ENCODE measurements around the gene BBS4. TPM values are rescaled to one million over a fixed set of nuclear protein-coding genes. Genes with fewer than 3 reads are reported as not detected.
A peak's percentile ranks its signal among the peaks of the same experiment; 100 is the strongest.
"Not testable (repeated sequence)": the region's sequence is repeated elsewhere in the genome, so short reads cannot be mapped to it uniquely, and the experiment has no call there.

Gene BBS4
- total and polyA plus RNA-seq, 9 of the 15 experiments (the other 6 are each of a cell fraction or from before 2014, with no cell fraction given) = 25.1 to 80.7 (median 38.9) TPM

GRCh38 chr15:72725446-72725845 is 39.4 kb downstream of the BBS4 start:
- Histone ChIP-seq H3K36me3 (ENCODE audit: control insufficient read depth, insufficient read depth, low read length) (peaks cover 10% of the 10 kb centered on the region; the same call in 1 of the 3 replicates), H4K20me1 (replicated peaks; ENCODE audit: control insufficient read depth, insufficient read depth, low read length) (no peaks in the 10 kb centered on the region), H3K9me3 (replicated peaks; ENCODE audit: control insufficient read depth, insufficient read depth, low read depth, low read length) (no peaks in the 10 kb centered on the region), H3K27me3 (ENCODE audit: control insufficient read depth in 2 of 2, insufficient read depth in 2 of 2, low read length in 2 of 2) (no peaks in the 10 kb centered on the region), H3K9ac (ENCODE audit: insufficient read depth in 1 of 2, low read depth in 2 of 2, low read length in 2 of 2) (no peak overlapping the region), H3K4me3 (no peak overlapping the region), H3K4me2 (ENCODE audit: insufficient read depth, low read length) (no peak overlapping the region), H2AFZ (ENCODE audit: low read depth, low read length) (no peak overlapping the region), H3K27ac (ENCODE audit: extremely low read depth, low read depth, low read length) (no peak overlapping the region), H3K4me1 (replicated peaks in 1 of 2; ENCODE audit: control insufficient read depth in 2 of 2, insufficient read depth in 2 of 2, low read length in 2 of 2) (no peaks in the 10 kb centered on the region), H3K9me1 (ENCODE audit: control insufficient read depth, insufficient read depth, low read length) (no peaks in the 10 kb centered on the region), H3K79me2 (ENCODE audit: control insufficient read depth, insufficient read depth, low read length) (no peaks in the 10 kb centered on the region)
- BruUV-seq (replicated peaks) = no TSS peak
- DNase-seq (ENCODE audit: extremely low read depth in 1 of 4, low spot score in 3 of 4) (no peak), FAIRE-seq (no peak), ATAC-seq (no peak)
- intact Hi-C loops (cut with micrococcal nuclease) (loop anchor here (10.0 kb wide), 1 partner anchor 69 kb away; no protein-coding TSS in a partner anchor), in situ Hi-C loops (cut with MboI) (no loop called here)
- ChIA-PET CTCF (ENCODE audit: low intra/inter-chr PET ratio) (no interaction called here), POLR2A (no interaction called here)
- 92% methylated on average over 1 of the region's 3 CpGs for WGBS (ENCODE audit: insufficient coverage, low coverage, missing lambda C conversion rate)
- TF ChIP-seq KLF6 (CRISPR knock-in tag; IDR thresholded peaks at IDR 0.05; ENCODE audit: borderline replicate concordance) (no peak), HNRNPK (IDR thresholded peaks at IDR 0.05; ENCODE audit: low read depth, low read length, poor library complexity, severe bottlenecking) (peak; percentile 86), PCBP2 (IDR thresholded peaks at IDR 0.05; ENCODE audit: low read depth, low read length, poor library complexity, severe bottlenecking) (peak; percentile 72)

DNA sequence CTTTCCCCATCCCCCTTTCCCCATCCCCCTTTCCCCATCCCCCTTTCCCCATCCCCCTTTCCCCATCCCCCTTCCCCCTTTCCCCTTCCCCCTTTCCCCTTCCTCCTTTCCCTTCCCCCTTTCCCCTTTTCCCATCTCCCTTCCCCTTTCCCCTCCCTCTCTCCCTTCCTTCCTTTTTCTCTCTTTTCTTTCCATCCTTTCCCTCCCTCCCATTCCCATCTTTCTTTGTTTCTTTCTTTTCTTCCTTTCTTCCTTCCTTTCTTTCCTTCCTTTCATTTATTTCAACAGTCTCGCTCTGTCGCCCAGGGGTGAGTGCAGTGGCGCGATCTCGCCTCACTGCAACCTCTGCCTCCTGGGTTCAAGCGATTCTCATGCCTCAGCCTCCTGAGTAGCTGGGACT is 39.8 kb downstream of the BBS4 start:
- BruUV-seq (replicated peaks); in situ Hi-C loops (cut with MboI); H3K9ac ChIP-seq (ENCODE audit: insufficient read depth in 1 of 2, low read depth in 2 of 2, low read length in 2 of 2); H3K27me3 ChIP-seq (ENCODE audit: control insufficient read depth in 2 of 2, insufficient read depth in 2 of 2, low read length in 2 of 2); H3K4me3 ChIP-seq; H3K4me1 ChIP-seq (replicated peaks in 1 of 2; ENCODE audit: control insufficient read depth in 2 of 2, insufficient read depth in 2 of 2, low read length in 2 of 2); H3K79me2 ChIP-seq (ENCODE audit: control insufficient read depth, insufficient read depth, low read length); DNase-seq (ENCODE audit: extremely low read depth in 1 of 4, low spot score in 3 of 4); CTCF ChIA-PET (ENCODE audit: low intra/inter-chr PET ratio); H3K36me3 ChIP-seq (ENCODE audit: control insufficient read depth, insufficient read depth, low read length); H3K27ac ChIP-seq (ENCODE audit: extremely low read depth, low read depth, low read length); POLR2A ChIA-PET; H3K9me3 ChIP-seq (replicated peaks; ENCODE audit: control insufficient read depth, insufficient read depth, low read depth, low read length); H3K4me2 ChIP-seq (ENCODE audit: insufficient read depth, low read length); FAIRE-seq; H4K20me1 ChIP-seq (replicated peaks; ENCODE audit: control insufficient read depth, insufficient read depth, low read length); ATAC-seq; H3K9me1 ChIP-seq (ENCODE audit: control insufficient read depth, insufficient read depth, low read length); H2AFZ ChIP-seq (ENCODE audit: low read depth, low read length): not testable (repeated sequence)
- intact Hi-C loops (cut with micrococcal nuclease) = loop anchor here (10.0 kb wide), 1 partner anchor 69 kb away; no protein-coding TSS in a partner anchor
- WGBS (ENCODE audit: insufficient coverage, low coverage, missing lambda C conversion rate) = 95% methylated on average over 6 of the region's 6 CpGs

Measured in K562 (cell line).